Right lung (tissue), 5 donors: Measurements from ENCODE around the gene ZFHX3. TPM values are rescaled to one million over a fixed set of nuclear protein-coding genes. Genes with fewer than 3 reads are reported as not detected.

Experiments used
- DNase-seq, 2 donors: peaks; one replicate each; pipeline ENCODE4 v3.0.0-alpha.2; 2013
- polyA plus RNA-seq, 5 donors: library from polyadenylated mRNA; unstranded; fragments of 120-200 nt; gene quantifications; one replicate each; pipeline versions ENCODE4 v1.2.1 to v1.2.3, GENCODE V29; 2013; ENCODE audit warnings: inconsistent platforms in 1 of 5, low replicate concordance in 1 of 5; ENCODE audit not compliant: insufficient read length in 5 of 5, insufficient read depth in 1 of 5

Gene ZFHX3
- polyA plus RNA-seq, 5 donors: 20.7 to 34.7 (median 26.6) TPM

DNA sequence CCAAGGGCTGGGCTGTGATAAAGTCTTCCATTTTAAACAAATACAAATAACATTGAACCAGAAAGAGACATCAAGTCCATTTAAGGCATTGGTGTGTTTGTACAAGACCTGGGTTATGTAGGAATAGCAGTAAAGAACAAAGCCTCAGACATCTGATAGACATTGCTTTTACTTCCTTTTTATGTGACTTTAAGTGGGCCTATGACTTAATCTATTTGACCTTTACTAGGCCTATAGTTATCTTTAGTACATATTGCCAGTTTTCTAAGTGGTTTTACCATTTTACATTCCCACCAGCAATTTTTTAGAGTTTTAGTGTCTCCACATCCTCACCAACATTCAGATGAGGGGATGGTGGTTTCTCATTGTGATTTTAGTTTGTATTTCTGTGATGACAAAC, 298.8 kb downstream of the ZFHX3 start:
- DNase-seq: no peak

DNA sequence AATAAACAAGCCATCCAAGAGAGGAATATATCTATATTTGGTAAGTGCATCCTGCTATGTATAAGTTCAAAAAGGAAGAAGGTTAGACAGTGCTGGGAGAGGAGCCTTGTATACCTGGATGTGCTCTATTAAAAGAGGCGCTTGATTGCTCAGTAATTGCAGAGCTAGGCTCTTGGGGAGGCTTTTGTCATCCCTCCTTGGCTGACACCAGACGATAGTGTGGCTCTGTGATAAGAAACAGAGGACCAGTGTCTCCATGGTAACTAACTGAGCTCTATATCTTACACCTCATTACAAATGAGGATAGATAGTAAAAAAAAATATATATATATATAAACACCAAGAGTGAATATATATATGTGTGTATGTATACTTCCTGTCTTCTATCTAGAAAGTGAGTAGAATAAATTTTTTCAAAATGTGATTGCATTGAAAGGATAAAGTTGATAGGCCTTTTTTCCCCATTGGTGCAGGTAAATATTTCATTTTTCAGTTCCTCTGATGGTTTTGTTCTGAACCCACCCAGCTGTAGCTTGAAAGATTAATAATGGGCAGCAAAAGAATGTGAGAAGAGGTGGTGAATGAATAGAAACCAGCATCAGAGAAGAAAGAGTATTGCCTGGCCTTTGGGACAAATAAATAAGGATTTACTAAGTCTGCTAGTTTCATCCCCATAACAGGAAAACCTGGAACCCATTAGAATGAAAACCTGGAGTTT, 303.7 kb downstream of the ZFHX3 start:
- no peak for DNase-seq

DNA sequence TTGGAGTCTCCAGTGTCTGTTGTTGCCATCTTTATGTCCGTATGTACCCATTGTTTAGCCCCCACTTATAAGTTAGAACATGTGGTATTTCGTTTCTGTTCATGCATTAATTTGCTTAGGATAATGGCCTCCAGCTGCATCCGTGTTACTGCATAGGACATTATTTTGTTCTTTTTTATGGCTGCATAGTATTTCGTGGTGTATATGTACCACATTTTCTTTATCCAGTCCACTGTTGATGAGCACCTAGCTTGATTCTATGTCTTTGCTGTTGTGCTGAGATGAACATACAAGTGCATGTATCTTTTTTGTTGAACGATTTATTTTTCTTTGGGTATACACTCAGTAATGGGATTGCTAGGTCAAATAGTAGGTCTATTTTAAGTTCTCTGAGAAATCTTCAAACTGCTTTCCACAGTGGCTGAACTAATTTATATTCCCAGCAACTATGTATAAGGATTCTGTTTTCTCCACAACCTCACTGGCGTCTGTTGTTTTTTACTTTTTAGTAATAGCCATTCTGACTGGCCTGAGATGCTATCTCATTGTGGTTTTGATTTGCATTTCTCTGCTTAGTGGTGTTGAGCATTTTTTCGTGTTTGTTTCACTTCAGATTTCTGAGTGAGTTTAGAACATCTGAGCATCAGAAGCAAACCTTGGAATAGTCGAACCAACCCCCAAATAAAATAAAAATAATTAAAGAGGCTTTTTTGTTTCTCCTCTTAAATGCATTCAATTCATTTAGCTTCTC, 304.7 kb downstream of the ZFHX3 start:
- DNase-seq: no peak

DNA sequence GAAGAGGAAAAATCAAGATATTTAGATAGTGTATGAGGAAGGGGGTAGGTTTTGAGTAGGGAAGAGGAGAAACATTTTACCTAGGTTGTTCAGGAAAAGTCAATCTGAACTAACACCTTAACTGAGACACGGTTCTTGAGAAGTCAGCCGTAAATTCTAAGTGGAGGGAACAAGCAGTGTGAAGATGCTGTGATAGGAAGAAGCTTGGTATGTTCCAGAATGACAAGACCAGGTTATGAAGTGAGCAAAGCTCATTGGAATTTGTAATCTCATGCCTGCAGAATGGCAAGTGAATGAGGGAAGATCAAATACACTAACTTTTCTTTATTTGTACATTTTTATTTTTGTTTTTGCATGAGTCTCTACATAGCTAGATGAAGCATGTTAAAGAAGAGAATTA, 307.6 kb downstream of the ZFHX3 start:
- no peak for DNase-seq

DNA sequence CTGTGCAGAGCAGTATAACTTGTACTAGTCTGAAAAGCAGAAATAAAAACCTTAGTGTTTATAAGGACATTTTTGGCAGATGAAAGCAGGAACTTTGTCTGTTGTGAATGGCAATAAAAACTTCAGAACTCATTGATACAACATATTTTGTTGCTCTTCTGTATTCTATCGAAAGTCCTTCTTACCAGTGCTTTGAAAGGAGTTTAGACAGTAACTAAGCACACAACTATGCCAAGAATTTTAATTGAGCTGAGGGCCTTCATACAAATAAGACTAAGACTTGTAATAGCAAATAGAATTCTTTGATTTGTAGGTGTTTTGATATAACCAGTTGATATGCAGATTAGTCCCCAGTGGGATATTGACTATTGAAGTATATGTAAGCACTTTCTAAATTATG, 308.4 kb downstream of the ZFHX3 start:
- DNase-seq: no peak

DNA sequence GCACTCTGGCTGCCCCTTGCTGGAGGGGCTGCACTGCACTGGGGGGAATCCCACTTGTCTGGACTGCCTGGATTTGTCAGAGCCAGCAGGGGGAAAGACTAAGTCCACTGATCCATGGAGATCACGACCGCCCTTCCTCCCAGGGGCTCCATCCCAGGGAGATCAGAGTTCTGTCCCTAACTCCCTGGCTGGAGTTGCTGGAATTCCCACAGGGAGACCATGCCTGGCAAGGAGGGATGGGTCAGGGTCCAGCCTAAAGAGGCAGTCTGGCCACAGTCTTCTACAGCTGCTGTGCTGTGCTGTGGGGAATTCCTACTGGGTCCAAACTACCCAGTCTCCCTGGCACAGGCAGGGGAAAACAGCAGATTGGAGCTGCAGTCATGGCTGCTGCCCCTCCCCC, 311.9 kb downstream of the ZFHX3 start:
- no peak for DNase-seq
